Activated naive CD4-positive, alpha-beta T cell treated with anti-CD3 and anti-CD28 coated beads, Interleukin-2, amount 50 U/mL, for 72 hours (primary cell): ENCODE data around the gene HSP90AB1. TPM values are rescaled to one million over a fixed set of nuclear protein-coding genes. Genes with fewer than 3 reads are reported as not detected.

ENCODE experiments used
- ATAC-seq, 2 donors: fragments of 150-1000 bp; cut with Tn5 transposase; 2 replicates each; pipeline ENCODE4 v1.10.0; 2021; ENCODE audit warnings: mild to moderate bottlenecking in 2 of 2, moderate library complexity in 2 of 2
- DNase-seq, 2 donors: peaks; one replicate each; pipeline ENCODE4 v3.0.0; 2021 to 2022; ENCODE audit warnings: low spot score in 2 of 2
- H3K27ac Mint-ChIP-seq, 2 donors: one replicate each; pipeline ENCODE4 v1.8.0; 2022; ENCODE audit warnings: mild to moderate bottlenecking in 2 of 2, mixed read lengths in 2 of 2
- H3K36me3 Mint-ChIP-seq, 2 donors: one replicate each; pipeline ENCODE4 v1.8.0; 2022; ENCODE audit warnings: mixed read lengths in 2 of 2
- H3K9me3 Mint-ChIP-seq, 2 donors: one replicate each; pipeline ENCODE4 v1.8.0; 2022; ENCODE audit warnings: mixed read lengths in 2 of 2
- total RNA-seq, 2 donors: library from RNA; stranded (reverse); gene quantifications; one replicate each; pipeline ENCODE4 v1.2.3, GENCODE V29; 2022

HSP90AB1 gene
- total RNA-seq, 2 donors from 2014 or later, result 1,343 to 1,701 TPM

GRCh38 chr6:44219815-44220784 is 26.8 kb upstream of the HSP90AB1 start:
- H3K36me3 Mint-ChIP-seq, result peaks cover 0 to 11% of the 10 kb centered on the region in 2 donors
- no peaks in the 10 kb centered on the region for H3K9me3 Mint-ChIP-seq
- ATAC-seq (no peak), DNase-seq (no peak)
- H3K27ac Mint-ChIP-seq, result no peak overlapping the region

GRCh38 chr6:44220913-44221290 is 26.0 kb upstream of the HSP90AB1 start:
- peaks cover 0 to 11% of the 10 kb centered on the region in 2 donors for H3K36me3 Mint-ChIP-seq
- ATAC-seq (no peak), DNase-seq (no peak)
- H3K27ac Mint-ChIP-seq, result peak overlapping the region in 1 of 2 donors; percentile 19
- no peaks in the 10 kb centered on the region for H3K9me3 Mint-ChIP-seq

GRCh38 chr6:44221291-44221960 is 25.5 kb upstream of the HSP90AB1 start:
- Mint-ChIP-seq H3K36me3 (peaks cover 0 to 11% of the 10 kb centered on the region in 2 donors), H3K9me3 (no peaks in the 10 kb centered on the region)

GRCh38 chr6:44221961-44222335 is 25.0 kb upstream of the HSP90AB1 start:
- H3K9me3 Mint-ChIP-seq, result no peaks in the 10 kb centered on the region
- DNase-seq, result no peak
- H3K36me3 Mint-ChIP-seq, result peaks cover 0 to 11% of the 10 kb centered on the region in 2 donors
- no peak overlapping the region for H3K27ac Mint-ChIP-seq
- no peak for ATAC-seq

More at GRCh38 chr6:44221291-44221960, 25.5 kb upstream of the HSP90AB1 start:
- peak; percentile 71 to 79 for DNase-seq
- ATAC-seq, result peak; percentile 62 to 70
- H3K27ac Mint-ChIP-seq, result peak overlapping the region in 1 of 2 donors; percentile 19

GRCh38 chr6:44222486-44223318 is 24.2 kb upstream of the HSP90AB1 start:
- Mint-ChIP-seq H3K9me3 (no peaks in the 10 kb centered on the region), H3K27ac (peak overlapping the region; percentile 81 to 86), H3K36me3 (peaks cover 0 to 11% of the 10 kb centered on the region in 2 donors)
- no peak for DNase-seq
- ATAC-seq, result no peak

- peak within 1 kb of the TSS; percentile 81 to 86 for H3K27ac Mint-ChIP-seq
- no peaks in the 10 kb centered on the region for H3K9me3 Mint-ChIP-seq
- ATAC-seq (peak; percentile 74 to 80), DNase-seq (peak; percentile 80 to 85)
- H3K36me3 Mint-ChIP-seq, result peaks cover 0 to 11% of the 10 kb centered on the region in 2 donors
Measured at GRCh38 chr6:44223319-44224028, 23.4 kb upstream of the HSP90AB1 start, which contains the start of gene SLC29A1. TSS of gene SLC29A1 (plus strand) at chr6:44223595. CDS start at chr6:44227314, 3,719 bp downstream.

- peak in 1 of 2 donors; percentile 19 for ATAC-seq
- no peak for DNase-seq
- peak overlapping the region; percentile 36 to 81 for H3K27ac Mint-ChIP-seq
- no peaks in the 10 kb centered on the region for H3K9me3 Mint-ChIP-seq
- H3K36me3 Mint-ChIP-seq, result peaks cover 0 to 17% of the 10 kb centered on the region in 2 donors
Measured at GRCh38 chr6:44224029-44224964, 22.6 kb upstream of the HSP90AB1 start.

- DNase-seq (no peak), ATAC-seq (no peak)
- Mint-ChIP-seq H3K27ac (peak overlapping the region; percentile 15 to 81), H3K36me3 (peaks cover 0 to 19% of the 10 kb centered on the region in 2 donors), H3K9me3 (no peaks in the 10 kb centered on the region)
Measured at GRCh38 chr6:44224965-44225305, 22.0 kb upstream of the HSP90AB1 start.

- H3K9me3 Mint-ChIP-seq, result no peaks in the 10 kb centered on the region
Measured at GRCh38 chr6:44225579-44226325, 21.1 kb upstream of the HSP90AB1 start.

GRCh38 chr6:44226368-44227147 is 20.3 kb upstream of the HSP90AB1 start:
- Mint-ChIP-seq H3K27ac (no peak overlapping the region), H3K36me3 (peaks cover 11 to 19% of the 10 kb centered on the region in 2 donors), H3K9me3 (no peaks in the 10 kb centered on the region)
- ATAC-seq (no peak), DNase-seq (no peak)

More at GRCh38 chr6:44225579-44226325, 21.1 kb upstream of the HSP90AB1 start:
- DNase-seq, result no peak
- H3K27ac Mint-ChIP-seq, result no peak overlapping the region
- peaks cover 5 to 19% of the 10 kb centered on the region in 2 donors for H3K36me3 Mint-ChIP-seq
- no peak for ATAC-seq

GRCh38 chr6:44227148-44227793 is 19.6 kb upstream of the HSP90AB1 start:
- peaks cover 11 to 24% of the 10 kb centered on the region in 2 donors for H3K36me3 Mint-ChIP-seq
- no peak overlapping the region for H3K27ac Mint-ChIP-seq
- DNase-seq (no peak), ATAC-seq (no peak)
- no peaks in the 10 kb centered on the region for H3K9me3 Mint-ChIP-seq

- no peak for DNase-seq
- Mint-ChIP-seq H3K27ac (no peak overlapping the region), H3K9me3 (no peaks in the 10 kb centered on the region), H3K36me3 (peaks cover 11 to 24% of the 10 kb centered on the region in 2 donors)
- ATAC-seq, result no peak
Measured at GRCh38 chr6:44228031-44228430, 18.9 kb upstream of the HSP90AB1 start.

- H3K27ac Mint-ChIP-seq, result no peak overlapping the region
- peaks cover 11 to 24% of the 10 kb centered on the region in 2 donors for H3K36me3 Mint-ChIP-seq
- no peak for ATAC-seq
- no peak for DNase-seq
- H3K9me3 Mint-ChIP-seq, result no peaks in the 10 kb centered on the region
Measured at GRCh38 chr6:44228433-44228832, 18.5 kb upstream of the HSP90AB1 start.
